Measurements from ENCODE around the gene SENP8.

The SENP8 gene

GRCh38 chr15:72175186-72176044 lies 57.2 kb downstream of the SENP8 start:
- DNase-seq (ENCODE audit: low read depth), result no peak

GRCh38 chr15:72176159-72176558 lies 58.0 kb downstream of the SENP8 start:
- no peak for DNase-seq (ENCODE audit: low read depth)

DNA sequence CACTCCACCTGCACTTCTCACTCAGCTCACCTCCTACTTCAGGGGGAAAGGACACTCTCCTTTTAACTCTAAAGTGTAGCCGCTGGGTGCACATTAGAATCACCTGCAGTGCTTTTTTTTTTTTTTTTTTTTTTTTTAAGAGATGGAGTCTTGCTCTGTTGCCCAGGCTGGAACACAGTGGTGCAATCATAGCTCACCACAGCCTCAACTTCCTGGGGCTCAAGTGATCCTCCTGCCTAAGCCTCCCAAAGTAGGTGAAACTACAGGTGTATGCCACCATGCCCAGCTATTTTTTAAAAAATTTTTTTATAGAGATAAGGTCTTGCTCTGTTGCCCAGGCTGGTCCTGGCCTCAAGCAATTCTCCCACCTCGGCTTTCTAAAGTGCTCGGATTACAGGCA lies 58.5 kb downstream of the SENP8 start:
- no peak for DNase-seq (ENCODE audit: low read depth)

GRCh38 chr15:72178976-72179585 lies 60.9 kb downstream of the SENP8 start:
- no peak for DNase-seq (ENCODE audit: low read depth)

DNA sequence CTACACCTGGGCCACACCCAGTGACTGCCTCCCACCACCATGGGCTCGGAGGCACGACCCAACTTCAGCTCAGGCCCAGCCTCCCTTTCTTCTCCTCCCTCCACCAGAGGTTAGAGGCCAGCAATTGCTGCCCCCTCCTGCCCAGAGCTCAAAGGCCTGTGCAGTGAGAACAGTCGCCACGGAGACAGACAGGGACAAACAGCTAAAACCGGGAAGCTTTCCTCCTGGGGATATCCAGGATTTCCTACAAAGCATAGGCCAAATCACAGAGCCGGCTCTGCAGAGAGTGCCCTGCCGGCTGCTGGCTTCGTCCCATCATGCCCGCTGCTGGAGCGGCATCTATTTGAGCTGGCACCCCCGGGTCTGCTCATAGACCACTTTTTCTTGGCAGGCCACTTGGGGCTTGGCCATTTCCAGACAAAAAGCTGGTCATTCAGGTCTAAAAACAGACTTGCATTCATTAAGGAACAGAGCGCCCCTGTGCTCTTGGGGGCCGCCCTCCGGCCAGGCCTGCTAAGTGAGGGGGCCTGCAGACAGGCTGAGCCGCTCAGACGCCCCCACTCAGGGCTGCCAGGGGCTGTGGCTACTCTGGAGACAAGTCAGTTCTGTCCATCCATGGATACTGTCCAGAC lies 61.9 kb downstream of the SENP8 start:
- DNase-seq (ENCODE audit: low read depth), result no peak

GRCh38 chr15:72180761-72181324 lies 62.6 kb downstream of the SENP8 start:
- DNase-seq (ENCODE audit: low read depth), result no peak

GRCh38 chr15:72182244-72182643 lies 64.0 kb downstream of the SENP8 start:
- no peak for DNase-seq (ENCODE audit: low read depth)

DNA sequence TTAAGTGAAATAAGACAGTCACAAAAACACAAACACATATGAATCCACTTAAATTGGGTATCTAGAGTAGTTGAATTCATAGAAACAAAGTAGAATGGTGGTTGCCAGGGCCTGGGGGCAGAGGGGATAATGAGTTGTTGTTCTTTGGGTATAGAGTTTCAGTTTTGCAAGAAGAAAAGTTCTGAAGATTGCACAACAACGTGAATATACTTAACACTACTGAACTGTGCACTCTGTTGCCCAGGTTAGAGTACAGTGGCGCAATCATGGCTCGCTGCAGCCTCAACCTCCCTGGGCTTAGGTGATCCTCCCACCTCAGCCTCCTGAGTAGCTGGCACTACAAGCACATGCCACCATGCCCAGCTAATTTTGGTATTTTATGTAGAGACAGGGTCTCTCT lies 64.5 kb downstream of the SENP8 start:
- DNase-seq (ENCODE audit: low read depth), result no peak

DNA sequence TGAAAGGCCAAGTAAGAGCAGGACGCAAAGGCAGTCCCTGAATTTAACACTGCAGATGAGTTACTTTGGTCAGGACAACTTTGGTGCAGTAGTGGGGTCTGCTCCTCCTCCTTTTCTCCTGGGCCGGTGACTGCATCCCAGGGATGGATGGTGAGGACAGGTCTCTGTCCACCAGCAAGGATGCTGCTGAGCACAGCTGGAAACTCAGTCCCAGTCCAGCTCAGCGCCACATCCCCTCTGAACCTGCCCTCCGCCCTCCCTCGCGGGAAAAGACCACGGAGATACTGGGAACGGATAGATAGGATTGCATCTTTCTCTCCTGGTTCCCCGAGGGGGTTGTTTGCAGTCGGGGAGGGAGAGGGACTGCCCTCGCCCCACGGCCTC lies 65.6 kb downstream of the SENP8 start:
- no peak for DNase-seq (ENCODE audit: low read depth)

DNA sequence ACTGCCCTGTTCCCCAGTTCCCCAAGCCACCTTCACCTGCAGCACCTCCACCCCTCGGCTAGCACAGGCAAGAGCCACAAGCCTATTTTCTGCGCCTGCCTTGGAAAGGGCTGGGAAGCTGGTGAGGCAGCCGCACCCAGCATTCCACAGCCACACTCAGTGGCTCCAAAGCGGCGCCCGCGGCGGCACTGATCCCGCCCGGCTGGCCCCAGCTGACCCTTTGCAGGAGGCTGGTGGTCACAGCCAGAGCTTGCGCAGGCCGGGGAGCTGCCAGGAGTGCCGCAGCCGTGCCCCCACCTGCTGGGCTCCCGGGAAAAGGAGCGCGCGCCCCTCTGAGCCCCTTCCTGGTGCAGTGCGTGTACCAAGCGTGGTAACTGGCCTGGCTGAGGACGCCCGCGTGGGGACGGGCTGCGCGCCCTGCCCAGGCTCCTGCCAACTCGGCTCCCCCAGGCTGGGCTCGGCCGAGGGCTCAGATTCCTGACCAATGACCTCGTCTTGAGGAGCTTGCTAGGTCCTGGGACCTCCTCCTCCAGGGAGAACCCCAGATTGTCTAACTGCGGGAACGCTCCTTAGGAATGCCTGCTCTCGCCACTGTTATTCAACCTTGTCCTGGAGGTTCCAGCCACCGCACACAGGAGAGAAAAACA lies 66.1 kb downstream of the SENP8 start:
- DNase-seq (ENCODE audit: low read depth), result no peak

DNA sequence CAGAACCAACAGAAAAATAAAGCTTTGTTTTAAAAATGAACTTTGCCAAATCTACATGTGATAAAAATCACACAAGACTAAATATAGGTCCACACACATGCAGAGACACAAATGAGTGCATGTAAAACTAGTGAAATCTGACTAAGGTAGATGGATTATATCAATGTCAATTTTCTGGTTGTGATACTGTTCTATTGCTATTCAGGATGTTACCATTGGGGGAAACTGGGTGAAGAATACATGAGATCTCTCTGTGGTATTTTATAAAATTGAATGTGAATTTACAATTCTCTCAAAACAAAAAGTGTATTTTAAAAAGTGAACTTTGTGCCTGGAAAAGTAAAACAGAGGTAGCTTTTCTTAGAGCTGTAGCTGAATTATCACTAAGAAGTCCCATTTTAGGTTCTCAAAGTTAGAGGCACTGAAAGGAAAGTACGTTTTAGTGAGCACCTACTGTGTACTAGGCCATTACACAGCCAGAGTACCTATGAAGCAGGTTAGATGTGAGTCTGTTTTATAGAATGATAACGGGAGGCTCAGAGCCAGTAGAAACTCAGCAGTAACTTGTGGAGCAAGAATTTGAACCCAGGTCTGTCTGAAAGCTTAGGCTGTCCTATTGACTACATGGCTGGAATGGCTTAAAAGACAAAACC lies 71.2 kb downstream of the SENP8 start:
- no peak for DNase-seq (ENCODE audit: low read depth)

DNA sequence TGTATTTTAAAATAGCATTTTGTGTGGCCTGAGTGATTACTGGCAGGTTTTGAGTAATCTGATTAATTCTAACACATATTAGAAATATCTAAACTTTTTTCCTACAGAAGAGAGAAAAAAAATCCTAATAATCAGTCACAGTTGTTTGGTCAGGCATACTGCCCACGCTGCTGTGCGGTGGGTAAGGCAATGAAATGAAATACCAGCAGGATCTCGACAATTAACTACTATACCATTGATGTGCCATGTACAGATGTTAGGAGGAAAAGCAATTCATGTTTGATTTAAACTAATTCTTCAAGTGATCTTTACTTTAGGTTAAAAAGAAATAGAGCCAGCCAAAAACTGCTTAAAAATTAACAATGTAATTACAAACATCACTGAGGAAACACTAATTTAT lies 74.2 kb downstream of the SENP8 start:
- no peak for DNase-seq (ENCODE audit: low read depth)
